Measurements from ENCODE around the gene LMLN.
"Not testable (repeated sequence)": the region's sequence is repeated elsewhere in the genome, so short reads cannot be mapped to it uniquely, and the experiment has no call there.

The LMLN gene, protein sequence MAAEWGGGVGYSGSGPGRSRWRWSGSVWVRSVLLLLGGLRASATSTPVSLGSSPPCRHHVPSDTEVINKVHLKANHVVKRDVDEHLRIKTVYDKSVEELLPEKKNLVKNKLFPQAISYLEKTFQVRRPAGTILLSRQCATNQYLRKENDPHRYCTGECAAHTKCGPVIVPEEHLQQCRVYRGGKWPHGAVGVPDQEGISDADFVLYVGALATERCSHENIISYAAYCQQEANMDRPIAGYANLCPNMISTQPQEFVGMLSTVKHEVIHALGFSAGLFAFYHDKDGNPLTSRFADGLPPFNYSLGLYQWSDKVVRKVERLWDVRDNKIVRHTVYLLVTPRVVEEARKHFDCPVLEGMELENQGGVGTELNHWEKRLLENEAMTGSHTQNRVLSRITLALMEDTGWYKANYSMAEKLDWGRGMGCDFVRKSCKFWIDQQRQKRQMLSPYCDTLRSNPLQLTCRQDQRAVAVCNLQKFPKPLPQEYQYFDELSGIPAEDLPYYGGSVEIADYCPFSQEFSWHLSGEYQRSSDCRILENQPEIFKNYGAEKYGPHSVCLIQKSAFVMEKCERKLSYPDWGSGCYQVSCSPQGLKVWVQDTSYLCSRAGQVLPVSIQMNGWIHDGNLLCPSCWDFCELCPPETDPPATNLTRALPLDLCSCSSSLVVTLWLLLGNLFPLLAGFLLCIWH

DNA sequence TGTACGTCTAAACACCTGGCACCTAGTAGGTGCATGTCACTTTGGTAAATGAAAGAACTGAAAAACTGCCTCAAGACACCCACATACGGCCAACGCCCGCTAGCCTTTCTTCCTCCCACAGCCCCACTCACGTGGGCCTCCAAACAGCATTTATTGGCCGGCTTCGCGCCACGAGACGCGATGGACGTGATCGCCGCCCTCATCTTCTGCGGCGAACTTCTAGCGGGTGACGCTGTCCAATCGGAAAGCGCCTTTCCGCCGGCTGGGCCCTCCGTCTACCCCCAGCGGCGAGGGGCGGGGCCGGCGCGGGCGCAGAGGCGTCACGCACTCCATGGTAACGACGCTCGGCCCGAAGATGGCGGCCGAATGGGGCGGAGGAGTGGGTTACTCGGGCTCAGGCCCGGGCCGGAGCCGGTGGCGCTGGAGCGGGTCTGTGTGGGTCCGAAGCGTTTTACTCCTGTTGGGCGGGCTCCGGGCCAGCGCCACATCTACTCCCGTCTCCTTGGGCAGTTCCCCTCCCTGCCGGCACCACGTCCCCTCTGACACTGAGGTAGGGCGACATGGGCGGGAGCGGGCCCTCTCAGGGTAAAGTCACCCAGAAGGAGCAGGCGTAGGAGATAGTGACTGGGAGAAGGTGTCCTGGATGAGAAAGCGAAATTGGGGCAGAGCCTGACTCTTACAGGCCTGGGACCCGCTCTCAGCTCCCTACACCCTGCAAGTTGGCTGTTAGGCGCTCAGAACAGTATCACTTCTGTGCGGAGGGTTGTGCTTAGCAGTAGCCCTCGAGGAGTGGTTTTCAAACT lies at the start of gene LMLN:
Gene LMLN, plus strand, starts transcription at position 327 of the 803 bp plus-strand sequence. Its CDS starts 29 bp downstream, at position 356.
- H3K27ac Mint-ChIP-seq = peak within 1 kb of the TSS; percentile 87
- DNase-seq (ENCODE audit: low spot score in 2 of 2) = peak; percentile 90 to 94
- ATAC-seq = peak; percentile 96
- H3K4me3 Mint-ChIP-seq = peak within 1 kb of the TSS; percentile 86
- peaks cover 48% of the 10 kb centered on the region for H3K4me1 Mint-ChIP-seq
- H3K36me3 Mint-ChIP-seq = peaks cover 44% of the 10 kb centered on the region
- H3K9me3 Mint-ChIP-seq = no peaks in the 10 kb centered on the region

DNA sequence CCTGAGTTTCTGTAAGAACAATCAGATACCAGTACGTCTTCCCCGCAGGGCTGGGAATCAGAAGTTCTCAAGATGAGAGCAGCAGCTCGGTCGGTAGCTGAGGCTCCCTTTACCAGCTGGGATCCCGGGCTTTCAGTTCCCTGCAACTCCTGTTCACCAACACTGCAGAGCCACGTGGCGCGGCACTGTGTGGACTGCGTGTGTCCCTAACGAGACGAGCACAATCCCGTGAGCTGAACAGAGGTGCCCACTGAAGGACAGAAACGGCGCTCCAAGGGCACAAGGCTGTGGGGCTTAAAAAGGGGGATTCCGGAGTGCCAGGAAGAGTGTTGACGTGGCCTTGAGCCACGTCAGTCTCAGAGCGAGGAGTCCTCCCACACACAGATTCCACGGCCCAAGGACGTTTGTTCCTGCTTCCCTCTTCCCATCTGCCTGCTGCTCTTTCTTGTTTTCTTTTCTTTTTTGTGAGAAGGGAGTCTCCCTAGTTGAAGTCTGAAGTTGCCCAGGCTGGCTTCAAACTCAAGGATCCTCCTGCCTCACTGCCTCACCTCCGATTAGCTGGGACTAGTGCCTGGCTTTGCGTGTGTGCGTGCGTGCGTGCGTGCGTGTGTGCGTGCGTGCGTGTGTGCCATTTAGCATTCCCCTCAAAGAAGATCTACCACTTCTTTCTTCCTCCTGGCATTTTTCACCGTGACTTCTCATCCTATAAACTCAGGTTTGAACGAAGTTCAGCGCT lies 47.1 kb upstream of the LMLN start:
- peaks cover 2% of the 10 kb centered on the region for H3K9me3 Mint-ChIP-seq
- peak; percentile 83 for ATAC-seq

DNA sequence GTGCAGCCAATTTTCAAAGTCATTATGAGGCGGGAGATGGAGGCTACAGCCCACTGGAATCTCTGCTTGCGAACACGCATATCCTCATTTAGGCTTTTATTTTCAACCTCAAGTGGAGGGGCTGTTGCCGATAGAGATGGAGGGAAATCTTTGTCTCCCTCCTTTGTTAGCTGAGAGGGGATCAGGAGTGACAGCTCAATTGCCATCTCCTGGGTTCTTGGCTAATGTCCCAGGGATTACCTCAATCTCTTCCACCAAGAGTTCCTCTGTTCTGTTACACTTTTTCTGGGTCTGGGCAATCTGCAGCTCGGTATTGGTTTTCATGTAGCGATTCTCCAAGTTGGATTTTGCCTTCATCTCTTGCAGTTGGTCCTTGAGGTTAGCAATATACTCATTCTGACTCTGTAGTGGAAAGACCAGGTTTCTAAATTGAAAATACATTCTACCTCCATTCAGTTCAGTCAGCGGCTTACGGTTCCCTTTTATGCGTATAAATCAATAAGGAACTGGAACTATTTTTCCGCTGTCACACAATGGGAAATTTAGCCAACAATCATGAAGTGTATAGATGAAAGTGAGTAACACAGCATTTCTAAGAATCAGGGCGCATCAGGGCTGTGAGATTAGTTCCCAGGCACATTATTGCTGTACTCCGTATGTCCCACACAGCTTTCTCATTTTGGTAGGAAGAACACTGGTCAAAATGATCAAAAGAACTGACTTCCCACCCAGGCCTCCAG lies 46.2 kb upstream of the LMLN start:
- Mint-ChIP-seq H3K4me3 (peak overlapping the region; percentile 79), H3K36me3 (peaks cover 30% of the 10 kb centered on the region), H3K9me3 (peaks cover 2% of the 10 kb centered on the region), H3K4me1 (peaks cover 27% of the 10 kb centered on the region), H3K27ac (peak overlapping the region; percentile 87)
- peak; percentile 70 for ATAC-seq
- no peak for DNase-seq (ENCODE audit: low spot score in 2 of 2)

More for the DNA sequence above, 47.1 kb upstream of the LMLN start:
- peak in 1 of 2 donors; percentile 73 for DNase-seq (ENCODE audit: low spot score in 2 of 2)
- peak overlapping the region; percentile 87 for H3K27ac Mint-ChIP-seq
- H3K4me3 Mint-ChIP-seq = peak overlapping the region; percentile 79
- peaks cover 33% of the 10 kb centered on the region for H3K4me1 Mint-ChIP-seq
- peaks cover 31% of the 10 kb centered on the region for H3K36me3 Mint-ChIP-seq

DNA sequence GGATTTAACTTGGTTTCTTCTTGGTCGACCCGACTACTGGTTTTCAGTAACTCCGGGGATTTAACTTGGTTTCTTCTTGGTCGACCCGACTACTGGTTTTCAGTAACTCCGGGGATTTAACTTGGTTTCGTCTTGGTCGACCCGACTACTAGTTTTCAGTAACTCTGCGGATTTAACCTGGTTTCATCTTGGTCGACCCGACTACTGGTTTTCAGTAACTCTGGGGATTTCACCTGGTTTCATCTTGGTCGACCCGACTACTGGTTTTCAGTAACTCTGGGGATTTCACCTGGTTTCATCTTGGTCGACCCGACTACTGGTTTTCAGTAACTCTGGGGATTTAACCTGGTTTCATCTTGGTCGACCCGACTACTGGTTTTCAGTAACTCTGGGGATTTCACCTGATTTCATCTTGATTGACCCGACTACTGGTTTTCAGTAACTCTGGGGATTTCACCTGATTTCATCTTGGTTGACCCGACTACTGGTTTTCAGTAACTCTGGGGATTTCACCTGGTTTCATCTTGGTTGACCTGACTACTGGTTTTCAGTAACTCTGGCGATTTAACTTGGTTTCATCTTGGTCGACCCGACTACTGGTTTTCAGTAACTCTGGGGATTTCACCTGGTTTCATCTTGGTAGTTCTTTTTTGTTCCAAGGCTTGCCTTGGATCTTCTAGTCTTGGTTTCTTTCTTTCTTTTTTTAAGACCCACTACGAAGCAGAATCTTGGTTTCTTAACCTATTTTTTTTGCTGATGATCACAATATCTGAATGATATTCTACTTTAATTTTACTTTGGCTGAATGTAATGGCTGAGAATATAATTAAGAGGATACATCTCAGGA lies 38.4 kb upstream of the LMLN start:
- not testable (repeated sequence) for H3K9me3 Mint-ChIP-seq, H3K4me3 Mint-ChIP-seq, H3K4me1 Mint-ChIP-seq
- Mint-ChIP-seq H3K36me3 (peaks cover 14% of the 10 kb centered on the region), H3K27ac (peak overlapping the region; percentile 73)
- ATAC-seq (peak; percentile 47), DNase-seq (ENCODE audit: low spot score in 2 of 2) (peak in 1 of 2 donors; percentile 62)

DNA sequence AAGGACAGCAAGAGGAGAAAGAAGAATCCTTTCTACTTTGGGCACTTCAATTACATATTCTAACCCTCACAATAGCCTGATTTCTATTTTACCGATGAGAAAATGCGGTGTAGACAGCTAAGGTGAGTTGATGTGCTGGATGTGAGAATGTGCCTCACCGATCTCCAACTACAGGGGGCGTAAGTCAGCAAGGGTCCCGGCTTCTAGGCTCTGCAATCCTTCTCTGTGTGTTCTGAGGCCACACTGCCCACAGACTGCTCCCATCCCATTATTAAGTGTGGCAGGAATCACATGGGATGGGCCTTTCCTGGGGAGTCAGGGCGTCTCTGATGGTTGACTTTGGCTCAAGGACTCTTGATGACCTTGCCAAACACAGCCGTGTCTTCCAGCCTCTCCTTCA lies 33.6 kb upstream of the LMLN start:
- Mint-ChIP-seq H3K4me3 (no peak overlapping the region), H3K4me1 (peaks cover 6% of the 10 kb centered on the region), H3K9me3 (no peaks in the 10 kb centered on the region), H3K27ac (no peak overlapping the region), H3K36me3 (peaks cover 24% of the 10 kb centered on the region)
- no peak for ATAC-seq
- DNase-seq (ENCODE audit: low spot score in 2 of 2) = no peak

DNA sequence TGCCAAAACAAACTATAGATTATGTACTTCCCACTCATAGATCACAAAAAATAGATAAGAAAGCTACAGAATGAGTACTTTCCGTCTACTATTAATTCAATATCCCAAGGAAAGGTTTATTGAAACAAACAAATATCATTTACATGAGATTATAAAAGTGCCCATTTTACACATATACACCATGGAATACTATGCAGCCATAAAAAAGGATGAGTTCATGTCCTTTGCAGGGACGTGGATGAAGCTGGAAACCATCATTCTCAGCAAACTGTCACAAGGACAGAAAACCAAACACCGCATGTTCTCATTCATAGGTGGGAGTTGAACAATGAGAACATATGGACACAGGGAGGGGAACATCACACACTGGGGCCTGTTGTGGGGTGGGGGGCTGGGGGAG lies 32.4 kb upstream of the LMLN start:
- not testable (repeated sequence) for DNase-seq (ENCODE audit: low spot score in 2 of 2); H3K27ac Mint-ChIP-seq; H3K4me1 Mint-ChIP-seq; H3K4me3 Mint-ChIP-seq; ATAC-seq; H3K9me3 Mint-ChIP-seq
- H3K36me3 Mint-ChIP-seq = peaks cover 18% of the 10 kb centered on the region

DNA sequence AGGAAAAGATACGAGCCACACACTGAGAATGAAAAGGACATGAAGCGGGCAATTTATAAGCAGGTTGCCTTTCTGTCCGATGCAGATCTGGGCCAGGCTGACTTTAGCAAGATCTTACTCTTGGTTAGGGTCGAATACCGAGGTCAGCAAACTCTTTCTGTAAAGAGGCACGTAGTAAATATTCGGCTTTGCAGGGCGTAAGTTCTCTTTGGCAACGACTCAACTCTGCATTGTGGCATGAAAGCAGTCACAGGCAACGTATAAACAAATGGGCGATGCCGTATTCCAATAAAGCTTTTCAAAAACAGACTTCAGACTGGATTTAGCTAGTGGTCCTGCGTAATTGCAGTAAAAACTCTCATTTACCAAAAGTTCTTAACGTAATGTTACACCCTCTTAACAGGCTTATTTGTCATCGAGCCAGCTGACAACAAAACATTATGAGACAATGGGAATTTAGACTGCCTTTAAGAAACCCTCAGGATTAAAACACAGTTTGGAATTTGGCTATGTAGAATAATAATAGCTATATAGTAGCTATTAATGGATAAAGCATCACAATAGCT lies 23.1 kb upstream of the LMLN start:
- no peak for DNase-seq (ENCODE audit: low spot score in 2 of 2)
- no peak overlapping the region for H3K4me3 Mint-ChIP-seq
- no peaks in the 10 kb centered on the region for H3K9me3 Mint-ChIP-seq
- H3K36me3 Mint-ChIP-seq = peaks cover 5% of the 10 kb centered on the region
- no peak overlapping the region for H3K27ac Mint-ChIP-seq
- no peak for ATAC-seq
- peaks cover 16% of the 10 kb centered on the region for H3K4me1 Mint-ChIP-seq

DNA sequence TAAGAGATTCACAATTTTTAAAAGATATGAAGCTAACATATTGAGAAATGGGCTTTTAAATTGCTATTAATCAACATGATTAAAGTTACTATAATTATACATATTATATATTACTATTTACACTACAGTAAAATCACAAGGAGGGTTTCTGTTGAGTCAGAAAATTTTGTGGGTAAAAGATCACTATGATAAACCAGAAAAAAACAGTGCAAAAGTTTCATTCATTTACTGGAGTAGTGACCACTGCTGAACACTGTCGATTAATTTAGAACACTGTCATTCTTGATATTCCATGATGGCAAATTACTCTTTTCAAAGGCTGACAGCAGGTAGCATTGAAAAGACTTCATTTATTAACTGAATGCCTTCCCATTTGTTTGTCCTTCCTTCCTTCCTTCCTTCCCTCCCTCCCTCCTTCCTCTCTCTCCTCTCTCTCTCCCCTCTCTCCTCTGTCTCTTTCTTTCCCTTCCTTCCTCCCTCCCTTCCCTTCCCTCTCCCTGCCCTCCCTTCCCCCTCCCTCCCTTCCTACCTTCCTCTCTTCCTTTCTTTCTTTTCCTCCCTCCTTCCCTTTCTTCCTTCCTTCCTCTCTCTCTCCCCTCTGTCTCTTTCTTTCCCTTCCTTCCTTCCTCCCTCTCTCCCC lies 19.2 kb upstream of the LMLN start:
- H3K27ac Mint-ChIP-seq = peak overlapping the region; percentile 63
- ATAC-seq (peak; percentile 65), DNase-seq (ENCODE audit: low spot score in 2 of 2) (no peak)
- H3K4me1 Mint-ChIP-seq = peaks cover 9% of the 10 kb centered on the region
- H3K36me3 Mint-ChIP-seq = peaks cover 5% of the 10 kb centered on the region
- H3K4me3 Mint-ChIP-seq = no peak overlapping the region
- H3K9me3 Mint-ChIP-seq = no peaks in the 10 kb centered on the region

DNA sequence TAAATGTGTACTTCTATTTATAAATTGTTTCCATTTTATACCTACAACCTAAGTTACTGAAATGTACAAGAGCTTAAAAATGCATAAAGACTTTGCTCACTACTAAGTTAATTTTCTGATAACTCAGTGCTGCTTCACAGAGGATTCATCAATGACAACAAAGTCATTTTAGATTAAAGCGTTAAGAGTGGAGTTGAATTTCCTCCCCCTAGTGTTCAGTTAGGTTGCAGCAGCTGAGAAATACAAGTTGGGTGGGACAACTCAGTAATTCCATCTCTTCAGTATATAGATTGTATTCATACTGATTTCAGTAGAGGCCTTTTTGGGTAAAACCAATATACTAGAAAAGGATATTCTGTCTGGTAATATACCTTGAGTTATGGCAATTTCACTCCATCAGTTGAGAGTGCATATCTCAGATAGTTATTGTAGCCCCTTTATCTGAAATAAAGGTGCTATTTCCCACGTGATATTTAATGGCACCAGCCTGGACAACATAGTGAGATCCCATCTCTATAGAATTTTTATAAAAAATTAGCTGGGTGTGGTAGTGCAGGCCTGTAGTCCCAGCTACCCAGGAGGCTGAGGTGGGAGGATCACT lies 17.0 kb upstream of the LMLN start:
- H3K9me3 Mint-ChIP-seq = no peaks in the 10 kb centered on the region
- no peak overlapping the region for H3K4me3 Mint-ChIP-seq
- no peak for DNase-seq (ENCODE audit: low spot score in 2 of 2)
- peaks cover 9% of the 10 kb centered on the region for H3K4me1 Mint-ChIP-seq
- no peak overlapping the region for H3K27ac Mint-ChIP-seq
- no peaks in the 10 kb centered on the region for H3K36me3 Mint-ChIP-seq
- peak; percentile 84 for ATAC-seq

DNA sequence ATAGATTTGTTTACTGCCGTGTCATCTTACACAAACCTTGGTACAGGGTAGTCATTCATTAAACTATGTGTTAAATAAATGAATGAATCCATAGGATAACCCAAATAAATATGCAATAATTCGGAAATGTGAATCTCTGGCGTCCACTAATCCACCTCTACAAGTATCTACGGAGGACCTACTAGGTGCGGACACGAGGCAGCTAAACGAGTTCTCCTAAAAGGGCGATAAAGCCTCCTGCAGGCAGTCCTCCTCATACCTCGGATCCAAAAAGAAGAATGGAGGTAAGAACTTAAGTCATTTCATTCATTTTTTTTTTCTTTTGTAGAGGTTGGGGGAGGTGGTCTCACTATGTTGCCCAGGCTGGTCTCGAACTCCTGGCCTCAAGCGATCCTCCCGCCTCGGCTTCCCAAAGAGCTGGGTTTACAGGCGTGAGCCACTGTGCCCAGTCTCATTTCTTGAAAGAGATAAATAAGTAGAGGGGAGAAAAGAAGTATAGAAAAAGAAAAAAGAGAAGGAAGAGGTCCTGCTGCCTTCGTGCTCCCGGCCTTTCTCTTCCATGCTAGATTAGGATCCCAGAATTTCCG lies 10.7 kb upstream of the LMLN start:
- H3K36me3 Mint-ChIP-seq = peaks cover 52% of the 10 kb centered on the region
- H3K9me3 Mint-ChIP-seq = no peaks in the 10 kb centered on the region
- H3K27ac Mint-ChIP-seq = peak overlapping the region; percentile 99
- DNase-seq (ENCODE audit: low spot score in 2 of 2) = no peak
- peaks cover 40% of the 10 kb centered on the region for H3K4me1 Mint-ChIP-seq
- H3K4me3 Mint-ChIP-seq = peak overlapping the region; percentile 86
- no peak for ATAC-seq

DNA sequence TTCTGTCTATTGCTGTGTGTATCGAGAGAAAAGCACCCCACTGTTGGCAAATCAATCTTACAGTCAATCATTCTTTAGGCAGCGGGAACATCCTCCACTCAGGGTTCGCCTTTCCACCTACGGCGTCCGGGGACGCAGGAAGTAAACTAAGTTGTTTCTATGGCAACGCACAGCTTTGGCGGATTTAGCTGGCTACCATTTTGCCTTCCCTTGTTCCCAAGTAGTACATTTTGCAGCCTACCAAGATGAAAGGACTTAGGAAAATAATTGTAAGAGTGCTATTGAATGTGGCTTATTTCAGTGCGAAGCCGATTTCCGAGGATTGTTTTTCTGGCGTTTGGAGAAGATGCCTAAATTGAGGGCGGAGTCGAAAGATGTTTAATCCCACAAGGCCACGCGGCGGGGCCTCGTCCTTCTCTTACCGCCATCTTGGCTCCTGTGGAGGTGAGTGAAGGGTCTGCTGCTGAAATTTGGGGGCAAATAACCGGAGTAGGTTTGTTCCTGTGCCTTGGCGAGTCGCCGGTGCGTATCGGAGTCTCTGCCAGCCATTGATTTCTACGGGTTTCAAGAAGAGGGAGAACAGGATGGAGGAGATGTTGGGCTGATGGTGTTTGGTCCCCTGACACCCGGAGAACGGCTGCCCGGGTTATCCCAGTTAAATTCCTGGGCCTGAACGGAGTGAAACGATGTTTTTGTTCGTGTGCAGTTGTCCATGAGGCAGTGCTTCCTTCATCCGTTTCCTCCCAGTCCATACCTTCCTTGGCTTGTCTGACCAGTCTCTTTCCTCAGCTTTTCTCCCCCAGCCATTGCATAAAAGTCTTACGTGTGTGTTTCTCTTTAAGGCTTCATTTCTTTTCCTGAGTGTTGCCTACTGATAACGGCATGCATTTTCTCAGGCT lies 10.0 kb upstream of the LMLN start, which contains the start of gene RPL35A:
Gene RPL35A, plus strand, starts transcription at position 413 of the 899 bp plus-strand sequence. CDS start 778 bp downstream, outside the sequence.
- H3K4me1 Mint-ChIP-seq = peaks cover 45% of the 10 kb centered on the region

More for the DNA sequence above, 10.0 kb upstream of the LMLN start, which contains the start of gene RPL35A:
- DNase-seq (ENCODE audit: low spot score in 2 of 2) (peak; percentile 84 to 93), ATAC-seq (peak; percentile 92)
- Mint-ChIP-seq H3K4me3 (peak within 1 kb of the TSS; percentile 86), H3K27ac (peak within 1 kb of the TSS; percentile 99), H3K36me3 (peaks cover 59% of the 10 kb centered on the region), H3K9me3 (no peaks in the 10 kb centered on the region)
